GM19193 (cell line): ENCODE data around the gene SPATA17.

Experiments used
- POLR2A ChIP-seq: IDR thresholded peaks from 4 replicates; pipeline ENCODE4 v1.6.1; 2011; ENCODE audit not compliant: insufficient read depth, insufficient read length; ENCODE audit errors: extremely low read depth

SPATA17 gene, protein sequence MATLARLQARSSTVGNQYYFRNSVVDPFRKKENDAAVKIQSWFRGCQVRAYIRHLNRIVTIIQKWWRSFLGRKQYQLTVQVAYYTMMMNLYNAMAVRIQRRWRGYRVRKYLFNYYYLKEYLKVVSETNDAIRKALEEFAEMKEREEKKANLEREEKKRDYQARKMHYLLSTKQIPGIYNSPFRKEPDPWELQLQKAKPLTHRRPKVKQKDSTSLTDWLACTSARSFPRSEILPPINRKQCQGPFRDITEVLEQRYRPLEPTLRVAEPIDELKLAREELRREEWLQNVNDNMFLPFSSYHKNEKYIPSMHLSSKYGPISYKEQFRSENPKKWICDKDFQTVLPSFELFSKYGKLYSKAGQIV

DNA sequence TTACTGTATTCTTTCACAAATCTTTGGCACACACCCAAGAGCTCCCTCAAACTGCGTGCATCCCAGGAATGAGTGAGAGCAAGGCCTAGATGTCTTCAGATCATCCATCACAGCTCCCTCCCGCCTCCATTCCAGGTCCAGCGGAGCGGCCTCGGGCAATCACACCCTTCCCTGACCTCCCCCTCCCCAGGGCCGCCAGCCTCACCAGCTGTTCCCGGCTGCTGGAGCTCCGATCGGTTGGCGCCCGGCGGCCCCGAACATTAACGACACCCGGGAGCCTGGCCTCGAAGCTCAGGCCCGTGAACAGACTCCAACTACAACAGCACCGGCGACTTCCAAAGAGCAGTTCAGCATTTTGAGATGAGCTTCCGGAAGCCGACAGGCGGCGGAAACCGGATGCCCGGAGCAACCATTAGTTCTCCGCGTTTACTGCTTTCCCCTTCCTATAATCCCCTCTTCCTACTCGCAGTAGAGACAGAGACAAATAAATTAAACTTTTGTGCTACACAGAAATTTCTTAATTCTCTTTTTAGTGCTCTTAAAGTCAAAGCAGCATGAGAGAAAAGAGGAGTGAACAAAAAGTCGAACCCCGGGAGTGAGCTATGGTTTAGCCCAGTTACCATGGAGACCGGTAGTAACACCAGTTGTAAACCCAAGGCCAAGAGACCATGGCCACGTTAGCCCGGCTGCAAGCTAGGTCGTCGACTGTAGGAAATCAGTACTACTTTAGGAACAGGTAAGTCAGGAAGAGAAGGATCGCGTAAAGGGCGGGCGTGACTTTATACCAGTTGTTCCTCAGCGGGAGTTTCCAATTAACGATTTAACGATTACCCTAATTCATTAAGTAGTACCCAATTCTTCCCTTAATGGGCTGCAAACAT lies at the start of gene SPATA17, which contains the start of gene GPATCH2:
Gene SPATA17, plus strand, starts transcription at position 634 of the 881 bp plus-strand sequence. Its CDS starts 35 bp downstream, at position 669.
Gene GPATCH2, minus strand, starts transcription at position 380 of the 881 bp plus-strand sequence. Its CDS starts 119 bp downstream, at position 261.
- peak; percentile 79 for TF ChIP-seq POLR2A

GRCh38 chr1:217585577-217585976 lies 45.6 kb upstream of the SPATA17 start:
- TF ChIP-seq POLR2A: no peak

DNA sequence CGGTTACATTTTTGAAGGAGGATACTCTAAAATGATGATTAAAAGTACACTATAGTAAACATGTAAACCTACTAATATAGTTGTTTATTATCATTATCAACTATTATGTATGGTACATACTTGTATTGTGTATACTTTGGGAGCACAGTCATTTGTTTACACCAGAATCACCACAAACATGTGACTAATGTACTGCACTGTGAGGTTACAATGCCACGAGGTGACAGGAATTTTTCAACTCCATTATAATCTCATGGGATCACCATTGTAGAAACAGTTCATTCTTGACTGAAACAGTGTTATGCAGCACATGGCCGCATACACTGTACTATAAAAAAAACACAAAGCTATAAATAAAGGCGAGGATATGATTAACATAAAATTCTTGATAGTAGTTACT lies 44.6 kb upstream of the SPATA17 start:
- no peak for TF ChIP-seq POLR2A

- TF ChIP-seq POLR2A: no peak
These were observed 40.5 kb upstream of the SPATA17 start for GRCh38 chr1:217590598-217590997.

DNA sequence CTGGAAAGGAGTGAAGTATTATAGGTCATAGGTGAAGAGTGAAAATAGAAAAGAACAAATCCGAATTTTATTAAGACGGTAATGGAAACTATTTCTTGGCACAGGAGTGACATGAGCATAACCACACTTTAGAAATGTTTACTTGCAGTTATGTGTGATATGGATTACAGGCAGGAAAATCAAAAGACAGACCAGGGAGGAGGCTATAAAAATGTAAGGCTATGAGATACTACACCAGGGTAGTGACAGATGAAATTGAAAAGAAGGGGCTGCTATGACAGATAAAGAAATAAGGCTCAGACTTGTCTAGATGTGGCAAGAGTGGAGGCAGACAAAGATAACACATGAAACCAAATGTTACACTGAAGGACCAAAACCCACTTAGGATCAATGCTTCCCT lies 32.0 kb upstream of the SPATA17 start:
- no peak for TF ChIP-seq POLR2A

DNA sequence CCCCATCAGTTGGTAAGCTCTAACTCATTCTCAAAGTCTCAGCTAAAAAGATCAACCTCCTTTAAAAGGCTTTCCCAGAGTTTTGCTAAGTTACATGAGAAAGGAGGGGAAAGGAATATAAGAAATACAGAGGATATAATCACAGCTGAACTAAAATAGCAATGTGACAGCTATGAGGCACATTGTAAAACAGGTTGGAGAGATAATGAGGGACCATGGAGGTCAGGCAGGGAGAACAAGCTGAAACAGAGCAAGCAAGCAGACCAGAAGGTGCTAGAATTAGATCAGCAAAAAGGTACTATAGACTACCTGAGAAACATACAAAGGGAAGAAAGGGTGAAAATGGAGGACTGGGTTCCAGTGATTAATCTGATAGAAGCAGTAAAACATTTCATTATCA lies 28.8 kb upstream of the SPATA17 start:
- TF ChIP-seq POLR2A: no peak

DNA sequence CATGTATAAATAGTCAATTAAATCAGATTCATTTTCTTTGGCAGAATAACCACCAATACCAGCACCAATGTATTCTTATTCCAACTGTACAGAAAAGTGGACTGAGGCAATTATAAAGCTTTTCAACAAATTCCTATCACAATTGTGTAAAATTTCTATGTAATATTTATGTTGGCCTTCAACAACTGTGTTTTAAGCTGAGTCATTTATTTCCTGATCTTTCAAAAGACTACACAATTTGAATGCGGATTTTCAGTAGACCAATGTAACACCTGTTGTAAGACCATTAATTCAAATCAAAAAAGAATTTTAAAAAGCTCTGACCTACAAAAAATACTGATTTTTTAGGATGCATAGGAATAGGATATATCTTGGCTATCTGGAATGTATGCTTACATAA lies 25.8 kb upstream of the SPATA17 start:
- TF ChIP-seq POLR2A: no peak

GRCh38 chr1:217614200-217614712 lies 16.9 kb upstream of the SPATA17 start:
- no peak for TF ChIP-seq POLR2A

GRCh38 chr1:217617126-217617525 lies 14.0 kb upstream of the SPATA17 start:
- no peak for TF ChIP-seq POLR2A

- no peak for TF ChIP-seq POLR2A
These were observed 10.3 kb upstream of the SPATA17 start for GRCh38 chr1:217620814-217621213.

- no peak for TF ChIP-seq POLR2A
These were observed 9.1 kb upstream of the SPATA17 start for GRCh38 chr1:217622042-217622441.

- TF ChIP-seq POLR2A: no peak
These were observed 4.8 kb upstream of the SPATA17 start for GRCh38 chr1:217626321-217626720.

GRCh38 chr1:217627431-217627830 lies 3.7 kb upstream of the SPATA17 start:
- no peak for TF ChIP-seq POLR2A

GRCh38 chr1:217642455-217642854 lies 11.3 kb downstream of the SPATA17 start:
- no peak for TF ChIP-seq POLR2A

- TF ChIP-seq POLR2A: no peak
These were observed 16.6 kb downstream of the SPATA17 start for GRCh38 chr1:217647791-217648190.
